Anterior cingulate cortex (tissue), 58 donors: ENCODE results near the gene PRELP.

Experiments
- DNase-seq, 58 donors: peaks; one replicate each; lab custom pipeline; 2025; lab: John Stamatoyannopoulos, UW

The PRELP gene

GRCh38 chr1:203520315-203520714, 44.7 kb downstream of the PRELP start:
- DNase-seq = no peak

- DNase-seq = no peak
Measured at GRCh38 chr1:203521074-203521794, 45.6 kb downstream of the PRELP start.

- no peak for DNase-seq
Measured at GRCh38 chr1:203521812-203522211, 46.2 kb downstream of the PRELP start.

GRCh38 chr1:203522237-203522636, 46.6 kb downstream of the PRELP start:
- peak in 6 of 58 donors; percentile 10 to 39 (median 20) for DNase-seq

GRCh38 chr1:203523667-203524066, 48.1 kb downstream of the PRELP start:
- no peak for DNase-seq

- DNase-seq = peak in 1 of 58 donors; percentile 28
Measured at GRCh38 chr1:203524152-203524551, 48.5 kb downstream of the PRELP start.

- DNase-seq = no peak
Measured at GRCh38 chr1:203524824-203525223, 49.2 kb downstream of the PRELP start.

GRCh38 chr1:203525685-203526084, 50.1 kb downstream of the PRELP start:
- DNase-seq = no peak

GRCh38 chr1:203526130-203526529, 50.5 kb downstream of the PRELP start:
- DNase-seq = no peak

GRCh38 chr1:203526572-203526971, 51.0 kb downstream of the PRELP start:
- no peak for DNase-seq

GRCh38 chr1:203527013-203527412, 51.4 kb downstream of the PRELP start:
- DNase-seq = no peak

GRCh38 chr1:203528063-203528462, 52.5 kb downstream of the PRELP start:
- no peak for DNase-seq

GRCh38 chr1:203528976-203529835, 53.6 kb downstream of the PRELP start:
- DNase-seq = no peak

- no peak for DNase-seq
Measured at GRCh38 chr1:203531063-203531462, 55.5 kb downstream of the PRELP start.

- DNase-seq = no peak
Measured at GRCh38 chr1:203534012-203534411, 58.4 kb downstream of the PRELP start.

GRCh38 chr1:203534526-203534925, 58.9 kb downstream of the PRELP start:
- peak in 1 of 58 donors; percentile 38 for DNase-seq

- DNase-seq = no peak
Measured at GRCh38 chr1:203536575-203536974, 61.0 kb downstream of the PRELP start.

- no peak for DNase-seq
Measured at GRCh38 chr1:203536980-203537455, 61.4 kb downstream of the PRELP start.

- no peak for DNase-seq
Measured at GRCh38 chr1:203537806-203538464, 62.3 kb downstream of the PRELP start.

- DNase-seq = no peak
Measured at GRCh38 chr1:203538726-203539125, 63.1 kb downstream of the PRELP start.
